Endometrial microvascular endothelial cells (primary cell): ENCODE data around the gene SERPINB2. TPM values are rescaled to one million over a fixed set of nuclear protein-coding genes. Genes with fewer than 3 reads are reported as not detected.
"Not testable (repeated sequence)": the region's sequence is repeated elsewhere in the genome, so short reads cannot be mapped to it uniquely, and the experiment has no call there.

Experiments
- in situ Hi-C: cut with HindIII; loops from 2 replicates; pipeline ENCODE4 v1.10.0; 2017; ENCODE audit warnings: low sequenced_read_pairs, low pct_unique_long_range_greater_than_20kb; ENCODE audit errors: inconsistent ontology term
- total RNA-seq: library from RNA; depleted of rRNA; stranded (reverse); fragments of >200 nt; gene quantifications from one replicate; pipeline ENCODE4 v1.2.3, GENCODE V29; 2015; ENCODE audit errors: inconsistent ontology term

SERPINB2 gene
- total RNA-seq, 1 donor from 2014 or later: 1.0 TPM

DNA sequence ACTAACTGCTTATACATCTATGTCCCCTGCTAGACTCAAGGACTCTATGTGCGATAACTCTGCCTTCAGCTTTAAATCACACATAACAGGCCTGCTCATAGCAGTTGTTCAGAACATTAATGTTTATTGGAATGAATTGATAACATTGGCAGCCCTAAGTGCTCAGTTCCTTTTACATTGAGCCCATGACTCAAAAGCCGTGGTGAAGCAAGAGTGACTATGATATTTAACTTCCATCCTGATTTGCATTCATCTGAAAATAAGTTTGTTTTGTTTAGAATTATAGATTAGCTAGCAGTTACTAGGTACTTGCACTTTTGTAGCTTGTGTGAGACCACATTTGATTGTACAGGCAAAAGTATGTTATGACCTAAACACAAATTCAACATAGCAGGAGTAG lies 34.5 kb downstream of the SERPINB2 start:
- in situ Hi-C loops: no loop called here

DNA sequence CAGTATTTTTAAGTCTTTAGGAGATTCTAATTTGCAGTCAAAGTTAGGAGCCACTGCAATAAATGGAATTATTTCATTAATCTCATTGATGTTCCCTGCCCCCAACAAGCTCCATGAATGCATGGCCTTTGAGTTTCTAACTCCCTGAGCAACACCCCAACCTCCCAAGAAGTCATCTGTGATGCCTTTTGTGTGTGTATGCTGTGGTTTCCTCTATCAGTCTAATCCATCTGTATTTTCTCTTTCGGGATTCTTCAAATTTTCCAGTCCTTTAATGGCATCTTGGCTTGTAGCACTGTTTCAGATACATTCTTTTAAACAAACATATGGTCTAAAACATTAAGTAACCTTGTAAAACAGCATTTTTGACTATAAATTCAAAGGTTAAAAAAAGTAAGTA lies 37.0 kb downstream of the SERPINB2 start:
- in situ Hi-C loops: no loop called here

DNA sequence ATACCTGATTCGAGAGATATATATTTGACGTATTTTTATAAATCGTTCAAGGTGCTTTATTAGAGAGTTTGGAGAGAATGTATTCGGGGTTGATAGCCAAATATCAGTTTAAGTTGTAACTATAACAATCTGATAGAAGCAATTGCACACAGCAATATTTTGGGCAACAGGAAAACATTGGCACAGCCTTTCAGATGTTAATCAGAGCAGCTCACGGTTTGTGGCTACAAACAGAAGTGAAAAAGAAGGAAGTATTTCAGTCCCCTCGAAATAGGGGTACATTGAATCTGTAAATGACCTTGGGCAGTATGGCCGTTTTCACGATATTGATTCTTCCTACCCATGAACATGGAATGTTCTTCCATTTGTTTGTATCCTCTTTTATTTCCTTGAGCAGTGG lies 40.8 kb downstream of the SERPINB2 start:
- in situ Hi-C loops: no loop called here

DNA sequence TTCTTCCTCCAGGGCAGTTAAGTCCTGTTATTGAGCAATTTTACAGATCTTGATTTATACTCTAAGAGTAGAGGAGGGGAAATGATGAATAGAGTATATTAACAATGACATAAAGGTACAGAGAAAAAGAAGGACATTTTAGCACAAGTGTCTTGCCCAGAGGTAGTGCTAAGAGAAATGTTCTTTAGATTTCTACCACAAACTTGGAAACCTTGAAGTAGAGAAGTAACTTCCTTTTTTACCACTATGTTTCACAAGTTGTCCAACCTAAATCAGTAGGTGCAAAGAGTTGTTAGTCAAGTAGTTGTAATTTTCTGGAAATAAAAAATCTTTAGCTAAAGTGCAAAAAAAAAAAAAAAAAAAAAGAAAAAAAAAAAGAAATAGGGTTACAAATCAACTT lies 41.9 kb downstream of the SERPINB2 start:
- in situ Hi-C loops: not testable (repeated sequence)

DNA sequence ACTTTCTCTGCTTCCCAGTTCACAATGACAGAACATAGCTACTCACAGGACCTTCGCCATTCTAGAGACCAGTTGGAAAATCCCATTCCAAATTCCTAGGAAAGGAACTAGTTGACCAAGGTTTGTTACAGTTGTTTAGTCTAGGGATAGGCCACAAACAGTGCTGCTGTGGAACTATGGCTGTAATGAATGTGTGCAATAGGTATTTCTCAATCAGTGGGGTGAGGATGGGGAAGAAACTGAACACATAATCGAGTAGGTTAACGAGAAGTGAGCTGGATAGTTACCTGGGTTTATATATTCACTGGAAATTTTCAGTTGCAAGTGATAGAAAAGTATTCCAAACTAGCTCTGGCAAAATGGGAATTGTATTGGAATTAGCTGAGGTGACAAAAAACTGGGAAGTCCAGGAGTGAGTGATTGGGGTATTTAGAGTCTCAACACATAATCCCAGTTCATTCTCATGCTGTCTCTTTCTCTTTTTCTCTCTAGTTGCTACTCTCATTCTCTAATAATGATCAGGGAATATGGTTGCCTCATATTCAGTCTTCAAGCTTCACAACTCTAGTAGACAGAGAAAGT lies 43.4 kb downstream of the SERPINB2 start:
- in situ Hi-C loops: no loop called here

DNA sequence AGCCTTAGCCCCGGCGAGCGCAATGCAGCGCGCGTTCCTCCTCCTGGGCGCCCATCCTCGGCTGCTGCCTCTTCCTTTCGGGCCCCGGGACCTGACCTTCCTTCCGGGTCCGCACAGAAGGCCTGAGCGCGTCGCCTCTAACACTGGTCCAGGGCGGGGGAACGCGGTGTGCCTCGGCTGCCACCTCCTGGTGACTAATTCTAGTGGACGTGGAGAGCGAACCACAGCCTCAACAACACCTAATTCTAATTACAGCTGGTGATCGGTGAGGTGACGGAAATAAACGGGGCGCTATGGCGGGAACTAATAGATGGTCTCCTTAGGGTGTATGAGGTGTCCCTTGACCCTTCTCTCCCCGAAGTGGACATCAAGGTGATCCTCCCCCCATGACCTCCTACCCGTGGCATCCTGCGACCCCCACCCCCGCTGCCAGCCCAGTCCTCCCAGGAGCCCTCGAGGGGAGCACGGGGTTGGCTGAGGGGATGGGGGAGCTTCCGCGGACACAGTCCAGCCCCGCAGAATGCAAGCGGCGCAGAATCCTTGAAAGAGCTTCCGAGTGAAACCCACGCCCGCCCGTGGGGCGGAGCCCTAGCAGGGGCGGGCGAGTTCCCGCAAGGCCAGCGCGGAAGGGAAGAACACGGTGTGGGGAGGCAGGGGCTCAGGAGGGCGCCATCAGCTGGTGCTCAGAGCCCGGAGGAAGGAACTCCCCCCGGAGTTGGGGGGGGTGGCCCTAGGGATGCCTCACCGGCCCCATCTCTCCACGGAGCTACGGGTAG lies 48.8 kb downstream of the SERPINB2 start:
- in situ Hi-C loops: no loop called here

DNA sequence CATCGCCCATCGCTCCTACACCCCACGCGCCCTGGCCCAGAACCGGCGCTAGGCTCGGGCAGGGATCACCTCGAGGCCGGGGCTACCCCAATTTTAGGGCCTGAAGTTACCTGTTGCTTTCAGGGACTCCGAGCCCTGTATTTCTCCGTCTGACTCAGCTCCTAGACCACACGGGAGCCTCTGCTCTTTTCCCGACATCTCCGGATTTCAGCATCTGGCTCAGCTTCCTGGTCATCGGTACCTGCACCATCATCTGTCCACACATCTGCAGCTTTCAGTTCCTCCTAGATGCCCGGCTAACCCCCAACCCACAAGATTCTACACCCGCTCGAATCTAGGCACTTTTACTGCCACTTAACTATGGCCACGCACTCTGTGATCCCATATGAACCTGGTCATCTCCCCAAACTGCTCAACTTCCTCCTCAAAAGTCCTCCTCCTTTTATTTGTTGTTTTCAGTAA lies 49.5 kb downstream of the SERPINB2 start:
- in situ Hi-C loops: no loop called here

DNA sequence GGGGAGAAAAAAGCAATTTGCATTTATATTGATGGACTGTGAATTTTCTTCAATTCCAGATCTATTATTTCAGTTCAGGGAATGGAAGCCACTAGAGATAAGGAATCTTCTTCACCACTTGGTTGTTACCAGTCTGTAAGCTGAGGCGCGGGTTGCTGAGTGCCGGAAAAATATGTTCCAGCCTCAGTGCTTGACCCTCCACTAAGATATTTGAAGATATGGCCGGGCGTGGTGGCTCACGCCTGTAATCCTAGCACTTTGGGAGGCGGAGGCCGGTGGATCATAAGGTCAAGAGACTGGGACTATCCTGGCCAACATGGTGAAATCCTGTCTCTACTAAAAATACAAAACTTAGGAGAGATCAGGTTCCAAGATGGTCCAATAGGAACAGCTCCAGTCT lies 52.5 kb downstream of the SERPINB2 start:
- in situ Hi-C loops: no loop called here

DNA sequence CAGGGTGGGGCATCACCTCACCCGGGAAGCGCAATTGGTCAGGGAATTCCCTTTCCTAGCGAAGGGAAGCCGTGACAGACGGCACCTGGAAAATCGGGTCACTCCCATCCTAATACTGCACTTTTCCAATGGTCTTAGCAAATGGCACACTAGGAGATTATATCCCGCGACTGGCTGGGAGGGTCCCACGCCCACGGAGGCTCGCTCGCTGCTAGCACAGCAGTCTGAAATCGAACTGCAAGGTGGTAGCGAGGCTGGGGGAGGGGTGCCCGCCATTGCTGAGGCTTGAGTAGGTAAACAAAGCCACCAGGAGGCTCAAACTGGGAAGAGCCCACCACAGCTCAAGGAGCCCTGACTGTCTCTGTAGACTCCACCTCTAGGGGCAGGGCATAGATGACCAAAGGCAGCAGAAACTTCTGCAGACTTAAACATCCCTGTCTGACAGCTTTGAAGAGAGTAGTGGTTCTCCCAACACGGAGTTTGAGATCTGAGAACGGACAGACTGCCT lies 53.1 kb downstream of the SERPINB2 start:
- in situ Hi-C loops: not testable (repeated sequence)

DNA sequence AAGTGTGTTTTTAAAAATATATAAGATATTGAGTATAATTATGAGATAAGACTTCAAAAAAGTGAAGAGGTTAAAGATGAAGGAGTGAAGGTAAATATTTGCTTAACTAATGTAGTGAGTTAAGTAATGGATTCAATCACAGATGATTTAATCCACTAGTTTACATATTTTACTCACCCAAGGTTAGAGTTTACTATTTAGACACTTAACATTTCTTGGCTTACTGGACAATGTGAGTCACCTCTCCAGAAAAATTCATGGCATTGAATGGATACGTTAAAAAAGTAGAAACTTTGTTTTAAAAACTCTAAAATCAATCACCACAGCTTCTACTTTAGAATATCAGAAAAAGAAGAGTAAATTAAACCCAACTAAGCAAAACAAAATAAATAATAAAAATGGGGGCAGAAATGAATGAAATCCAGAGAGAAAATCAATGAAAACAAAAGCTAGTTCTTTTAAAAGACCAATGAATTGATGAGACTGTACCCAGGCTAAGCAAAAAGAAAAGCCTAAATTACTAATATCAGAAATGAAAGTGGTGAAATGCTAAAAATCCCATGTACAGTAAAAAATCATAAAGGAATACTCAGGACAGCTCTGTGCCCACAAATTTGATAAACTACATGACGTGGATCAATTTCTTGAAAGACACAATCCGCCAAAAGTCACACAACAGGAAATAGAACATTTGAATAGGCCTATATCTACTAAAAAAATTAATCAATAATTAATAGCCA lies 59.7 kb downstream of the SERPINB2 start:
- in situ Hi-C loops: no loop called here

DNA sequence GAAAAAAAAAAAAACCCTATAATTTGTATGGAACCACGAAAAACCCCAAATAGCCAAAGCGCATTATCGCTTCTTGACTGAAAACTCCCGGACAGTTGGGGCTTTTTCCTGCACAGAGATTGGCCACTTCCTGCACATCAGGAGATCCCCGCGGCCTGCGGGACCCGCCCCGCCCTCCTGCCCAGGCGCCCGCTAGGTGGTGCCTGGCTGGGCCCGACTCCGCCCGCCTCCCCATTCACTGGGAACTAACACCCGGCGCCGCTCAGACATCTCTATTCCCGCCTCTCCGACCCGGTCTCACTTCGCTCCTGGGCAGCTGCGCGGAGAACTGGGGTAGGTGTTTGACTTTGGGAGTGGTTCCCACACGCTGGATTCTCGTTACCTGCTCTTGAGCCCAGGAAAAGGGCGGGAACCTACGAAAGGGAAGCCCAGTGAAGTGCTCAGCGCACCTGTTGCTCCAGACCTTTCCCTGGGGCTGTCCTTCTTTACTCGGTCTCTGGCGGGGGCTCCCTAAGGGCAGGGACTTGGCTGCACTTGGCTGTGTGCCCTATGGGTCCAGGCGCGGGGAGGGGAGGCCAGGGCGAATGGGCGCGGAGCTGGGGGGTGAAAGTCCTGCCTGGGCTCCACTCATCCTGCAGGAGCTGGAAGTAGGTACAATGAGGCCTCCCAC lies 61.7 kb downstream of the SERPINB2 start, which contains the start of gene HMSD:
Gene HMSD (plus strand): TSS at position 234 of the 670 bp plus-strand sequence. CDS start 4,155 bp downstream, outside the sequence.
- in situ Hi-C loops: no loop called here

DNA sequence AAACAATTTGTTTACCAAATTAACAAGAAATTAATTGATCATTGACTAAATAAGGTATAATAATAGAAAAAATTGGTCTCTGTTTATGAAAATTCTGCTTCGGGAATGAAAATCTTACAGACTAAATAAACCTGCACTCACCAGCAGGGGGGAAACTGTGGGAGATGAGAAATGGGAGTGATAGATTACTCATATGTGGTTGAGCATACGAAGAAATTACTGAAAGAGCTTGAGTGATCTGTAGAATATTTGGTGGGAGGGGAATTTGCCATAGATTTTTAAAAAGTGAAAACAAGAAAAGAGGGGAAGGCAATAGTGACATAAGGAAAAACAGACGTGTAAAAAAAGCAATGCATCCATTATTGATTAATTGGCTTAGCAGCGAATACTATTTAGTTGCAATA lies 63.8 kb downstream of the SERPINB2 start:
- in situ Hi-C loops: no loop called here

Other genes with a start within 250 kb of the SERPINB2 start
- not detected for gene SERPINB4, start 243.4 kb upstream of the SERPINB2 start, total RNA-seq
- gene SERPINB3, start 225.8 kb upstream of the SERPINB2 start, total RNA-seq: not detected
- not detected for gene SERPINB11, start 184.7 kb upstream of the SERPINB2 start, total RNA-seq
- 0.19 TPM for gene SERPINB7, start 112.3 kb upstream of the SERPINB2 start, total RNA-seq
- not detected for gene SERPINB10, start 20.3 kb downstream of the SERPINB2 start, total RNA-seq
- not detected for gene HMSD, start 61.6 kb downstream of the SERPINB2 start, total RNA-seq
- 34.6 TPM for gene SERPINB8, start 82.4 kb downstream of the SERPINB2 start, total RNA-seq